Trophoblast cell (in vitro differentiated cells and primary cell): ENCODE data around the gene GOLIM4.
A peak's percentile ranks its signal among the peaks of the same experiment; 100 is the strongest.

Source experiments
- DNase-seq, 2 donors: peaks; one replicate each; pipeline ENCODE4 v3.0.0-alpha.2; 2016
- H2AFZ ChIP-seq: 2 replicates; pipeline ENCODE4 v1.6.1; 2013; ENCODE audit warnings: low read length, moderate library complexity, mild to moderate bottlenecking; ENCODE audit not compliant: insufficient read depth, poor library complexity
- H2AK5ac ChIP-seq: 2 replicates; pipeline ENCODE4 v1.6.1; 2013; ENCODE audit warnings: mild to moderate bottlenecking, low read length
- H2BK120ac ChIP-seq: 2 replicates; pipeline ENCODE4 v1.6.1; 2013; ENCODE audit warnings: low read length, mild to moderate bottlenecking, moderate library complexity; ENCODE audit not compliant: insufficient read depth, poor library complexity
- H2BK12ac ChIP-seq: 2 replicates; pipeline ENCODE4 v1.6.1; 2013; ENCODE audit warnings: mild to moderate bottlenecking, low read length, moderate library complexity
- H2BK5ac ChIP-seq: 2 replicates; pipeline ENCODE4 v1.6.1; 2013; ENCODE audit warnings: low read length, low read depth, moderate library complexity, mild to moderate bottlenecking; ENCODE audit not compliant: poor library complexity
- H3K14ac ChIP-seq: 2 replicates; pipeline ENCODE4 v1.6.1; 2013; ENCODE audit warnings: mild to moderate bottlenecking, low read length
- H3K18ac ChIP-seq: 2 replicates; pipeline ENCODE4 v1.6.1; 2013; ENCODE audit warnings: mild to moderate bottlenecking, low read length
- H3K23ac ChIP-seq: 2 replicates; pipeline ENCODE4 v1.6.1; 2013; ENCODE audit warnings: low read length
- H3K27ac ChIP-seq: 2 replicates; pipeline ENCODE4 v1.5.1; 2013; ENCODE audit warnings: low read depth, mild to moderate bottlenecking, inconsistent platforms, low read length, moderate library complexity
- H3K27me3 ChIP-seq: 2 replicates; pipeline ENCODE4 v1.6.1; 2013; ENCODE audit warnings: inconsistent platforms, mild to moderate bottlenecking, low read length, moderate library complexity; ENCODE audit not compliant: insufficient read depth
- H3K36me3 ChIP-seq, 2 experiments: 1 replicate in 1 of 2; 2 replicates in 1 of 2; pipeline ENCODE4 v1.6.1; 2013; ENCODE audit warnings: low read length in 2 of 2, mild to moderate bottlenecking in 2 of 2, moderate library complexity in 1 of 2; ENCODE audit not compliant: insufficient read depth in 2 of 2, control insufficient read depth in 1 of 2
- H3K4ac ChIP-seq: 2 replicates; pipeline ENCODE4 v1.6.1; 2013; ENCODE audit warnings: low read depth, mild to moderate bottlenecking, low read length, moderate library complexity
- H3K4me1 ChIP-seq, 2 experiments: 1 replicate in 1 of 2; 2 replicates in 1 of 2; pipeline ENCODE4 v1.6.1; 2013; ENCODE audit warnings: low read length in 2 of 2, mild to moderate bottlenecking in 2 of 2, moderate library complexity in 1 of 2; ENCODE audit not compliant: insufficient read depth in 2 of 2, control insufficient read depth in 1 of 2
- H3K4me2 ChIP-seq: 2 replicates; pipeline ENCODE4 v1.6.1; 2013; ENCODE audit warnings: inconsistent platforms, mild to moderate bottlenecking, low read length, moderate library complexity
- H3K4me3 ChIP-seq: 2 replicates; pipeline ENCODE4 v1.5.1; 2013; ENCODE audit warnings: mild to moderate bottlenecking, low read depth, low read length, inconsistent platforms
- H3K79me1 ChIP-seq: one replicate; pipeline ENCODE4 v1.6.1; 2013; ENCODE audit warnings: low read length
- H3K79me2 ChIP-seq: 2 replicates; pipeline ENCODE4 v1.6.1; 2013; ENCODE audit warnings: low read length, mild to moderate bottlenecking; ENCODE audit not compliant: control insufficient read depth, insufficient read depth, poor library complexity
- H3K9ac ChIP-seq: 2 replicates; pipeline ENCODE4 v1.6.1; 2013; ENCODE audit warnings: mild to moderate bottlenecking, low read length
- H3K9me3 ChIP-seq: 2 replicates; pipeline ENCODE4 v1.6.1; 2013; ENCODE audit warnings: low read depth, mild to moderate bottlenecking, control low read depth, inconsistent platforms, low read length; ENCODE audit not compliant: insufficient read depth
- H4K12ac ChIP-seq: 2 replicates; pipeline ENCODE4 v1.6.1; 2013; ENCODE audit warnings: low read depth, mild to moderate bottlenecking, low read length, moderate library complexity
- H4K8ac ChIP-seq: 2 replicates; pipeline ENCODE4 v1.6.1; 2013; ENCODE audit warnings: low read depth, mild to moderate bottlenecking, low read length, moderate library complexity
- H4K91ac ChIP-seq: one replicate; pipeline ENCODE4 v1.6.1; 2013; ENCODE audit warnings: low read depth, mild to moderate bottlenecking, low read length, moderate library complexity
- WGBS: extraction: QIAGEN DNeasy Blood & Tissue Kit; methylation state at CpG from one replicate; pipeline ENCODE4 v1.1.7; 2013; ENCODE audit warnings: missing lambda C conversion rate; ENCODE audit not compliant: insufficient read length, insufficient coverage; ENCODE audit errors: extremely low coverage; 5-methylcytosine and 5-hydroxymethylcytosine counted together

The GOLIM4 gene

GRCh38 chr3:168097381-168097780 is 1.7 kb upstream of the GOLIM4 start:
- H3K4me2 ChIP-seq, result no peak overlapping the region
- H3K27ac ChIP-seq, result no peak overlapping the region
- no peaks in the 10 kb centered on the region for H3K27me3 ChIP-seq
- H3K18ac ChIP-seq, result no peak overlapping the region
- peaks cover 8% of the 10 kb centered on the region for H3K79me2 ChIP-seq
- no peak overlapping the region for H2AFZ ChIP-seq
- H3K79me1 ChIP-seq, result peaks cover 11% of the 10 kb centered on the region
- no peak overlapping the region for H3K4ac ChIP-seq
- H4K8ac ChIP-seq, result no peak overlapping the region
- H3K14ac ChIP-seq, result no peak overlapping the region
- H3K9me3 ChIP-seq, result no peaks in the 10 kb centered on the region
- no peaks in the 10 kb centered on the region for H3K4me1 ChIP-seq
- no peak overlapping the region for H3K9ac ChIP-seq
- H2BK120ac ChIP-seq, result no peak overlapping the region
- no peak overlapping the region for H4K91ac ChIP-seq
- no peak overlapping the region for H3K4me3 ChIP-seq
- H2AK5ac ChIP-seq, result no peak overlapping the region
- H2BK12ac ChIP-seq, result no peak overlapping the region
- H3K23ac ChIP-seq, result no peak overlapping the region
- no peak for DNase-seq
- no peak overlapping the region for H2BK5ac ChIP-seq
- no peak overlapping the region for H4K12ac ChIP-seq
- no peaks in the 10 kb centered on the region for H3K36me3 ChIP-seq

- Histone ChIP-seq H3K27ac (no peak overlapping the region), H2BK120ac (no peak overlapping the region), H4K12ac (no peak overlapping the region), H3K4me1 (peaks cover 0 to 2% of the 10 kb centered on the region in 2 experiments), H3K18ac (no peak overlapping the region), H3K27me3 (no peaks in the 10 kb centered on the region), H3K4me2 (peak overlapping the region; percentile 91), H3K36me3 (no peaks in the 10 kb centered on the region), H2BK12ac (no peak overlapping the region), H3K9me3 (no peaks in the 10 kb centered on the region), H4K91ac (no peak overlapping the region), H3K4me3 (peak overlapping the region; percentile 95), H3K14ac (no peak overlapping the region), H2AFZ (peak overlapping the region; percentile 14), H2BK5ac (no peak overlapping the region), H3K23ac (no peak overlapping the region), H3K79me1 (peaks cover 11% of the 10 kb centered on the region), H4K8ac (peak overlapping the region; percentile 2), H3K9ac (peak overlapping the region; percentile 55), H3K79me2 (peaks cover 8% of the 10 kb centered on the region), H3K4ac (no peak overlapping the region), H2AK5ac (no peak overlapping the region)
- WGBS, result no CpG with 5 or more reads among the region's 17 CpGs
- DNase-seq, result peak in 1 of 2 donors; percentile 61
Measured at GRCh38 chr3:168096210-168096652, 507 bp upstream of the GOLIM4 start.

- H3K4me2 ChIP-seq, result peak overlapping the region; percentile 91
- peaks cover 8% of the 10 kb centered on the region for H3K79me2 ChIP-seq
- no peak overlapping the region for H3K23ac ChIP-seq
- H3K14ac ChIP-seq, result peak overlapping the region; percentile 85
- H2BK12ac ChIP-seq, result peak overlapping the region; percentile 37
- H3K4ac ChIP-seq, result peak overlapping the region; percentile 80
- peak overlapping the region; percentile 86 for H4K91ac ChIP-seq
- H2AK5ac ChIP-seq, result no peak overlapping the region
- peak overlapping the region; percentile 91 for H3K18ac ChIP-seq
- H3K79me1 ChIP-seq, result peaks cover 11% of the 10 kb centered on the region
- DNase-seq, result peak; percentile 71 to 75
- peak overlapping the region; percentile 67 for H2BK5ac ChIP-seq
- H3K36me3 ChIP-seq, result no peaks in the 10 kb centered on the region
- H3K27ac ChIP-seq, result peak overlapping the region; percentile 85
- peak overlapping the region; percentile 74 for H2BK120ac ChIP-seq
- peak overlapping the region; percentile 75 for H3K9ac ChIP-seq
- H3K4me3 ChIP-seq, result peak overlapping the region; percentile 95
- peak overlapping the region; percentile 70 for H4K8ac ChIP-seq
- H2AFZ ChIP-seq, result peak overlapping the region; percentile 55
- peaks cover 0 to 2% of the 10 kb centered on the region in 2 experiments for H3K4me1 ChIP-seq
- WGBS, result no CpG with 5 or more reads among the region's 70 CpGs
- no peaks in the 10 kb centered on the region for H3K9me3 ChIP-seq
- no peaks in the 10 kb centered on the region for H3K27me3 ChIP-seq
- H4K12ac ChIP-seq, result peak overlapping the region; percentile 39
Measured at GRCh38 chr3:168094877-168095610, 680 bp downstream of the GOLIM4 start.

- DNase-seq, result peak in 1 of 2 donors; percentile 73
- Histone ChIP-seq H3K14ac (peak overlapping the region; percentile 85), H2BK5ac (peak overlapping the region; percentile 64), H3K36me3 (no peaks in the 10 kb centered on the region), H3K27me3 (no peaks in the 10 kb centered on the region), H3K4me1 (peaks cover 0 to 2% of the 10 kb centered on the region in 2 experiments), H2BK120ac (no peak overlapping the region), H2AK5ac (no peak overlapping the region), H4K12ac (peak overlapping the region; percentile 39), H3K9ac (peak overlapping the region; percentile 75), H4K8ac (no peak overlapping the region), H4K91ac (peak overlapping the region; percentile 86), H3K4me2 (peak overlapping the region; percentile 91), H3K27ac (no peak overlapping the region), H3K9me3 (no peaks in the 10 kb centered on the region), H3K23ac (no peak overlapping the region), H3K79me1 (peaks cover 11% of the 10 kb centered on the region), H3K4ac (peak overlapping the region; percentile 80), H3K18ac (peak overlapping the region; percentile 65), H3K79me2 (peaks cover 8% of the 10 kb centered on the region), H2AFZ (peak overlapping the region; percentile 55), H3K4me3 (peak overlapping the region; percentile 95), H2BK12ac (no peak overlapping the region)
- WGBS, result no CpG with 5 or more reads among the region's 9 CpGs
Measured at GRCh38 chr3:168094580-168094876, 1.2 kb downstream of the GOLIM4 start.
